Stimulated activated CD4-positive, alpha-beta T cell treated with anti-CD3 and anti-CD28 coated beads, TNF-alpha, amount 100 ng/mL, for 48 hours (primary cell): Measurements from ENCODE around the gene ZNF175.

Source experiments
- DNase-seq, 3 donors: peaks; one replicate each; pipeline ENCODE4 v3.0.0-alpha.2; 2020; ENCODE audit warnings: low read depth in 3 of 3

ZNF175 gene

GRCh38 chr19:51549533-51550324, 21.4 kb upstream of the ZNF175 start:
- no peak for DNase-seq

GRCh38 chr19:51550848-51551672, 20.0 kb upstream of the ZNF175 start:
- DNase-seq: no peak

- no peak for DNase-seq
These were observed 19.2 kb upstream of the ZNF175 start for GRCh38 chr19:51551673-51552432.

- DNase-seq: no peak
These were observed 18.5 kb upstream of the ZNF175 start for GRCh38 chr19:51552608-51552995.

- peak; percentile 18 to 48 (median 35) for DNase-seq
These were observed 17.9 kb upstream of the ZNF175 start for GRCh38 chr19:51552996-51553725.

- no peak for DNase-seq
These were observed 11.8 kb upstream of the ZNF175 start for GRCh38 chr19:51559240-51559639.

GRCh38 chr19:51560339-51560738, 10.7 kb upstream of the ZNF175 start:
- DNase-seq: no peak

- DNase-seq: no peak
These were observed 6.3 kb upstream of the ZNF175 start for GRCh38 chr19:51564791-51565190.

- no peak for DNase-seq
These were observed 5.5 kb upstream of the ZNF175 start for GRCh38 chr19:51565583-51565982.

GRCh38 chr19:51566489-51567100, 4.5 kb upstream of the ZNF175 start:
- no peak for DNase-seq

GRCh38 chr19:51567583-51567982, 3.5 kb upstream of the ZNF175 start:
- no peak for DNase-seq

GRCh38 chr19:51568456-51568855, 2.6 kb upstream of the ZNF175 start:
- no peak for DNase-seq

GRCh38 chr19:51571599-51571998, 516 bp downstream of the ZNF175 start:
- no peak for DNase-seq

GRCh38 chr19:51572410-51572809, 1.3 kb downstream of the ZNF175 start:
- no peak for DNase-seq

GRCh38 chr19:51572908-51573307, 1.8 kb downstream of the ZNF175 start:
- DNase-seq: no peak

- no peak for DNase-seq
These were observed 2.2 kb downstream of the ZNF175 start for GRCh38 chr19:51573331-51573730.

- no peak for DNase-seq
These were observed 5.8 kb downstream of the ZNF175 start for GRCh38 chr19:51576850-51577249.

- DNase-seq: no peak
These were observed 15.1 kb downstream of the ZNF175 start for GRCh38 chr19:51586103-51586728.

- no peak for DNase-seq
These were observed 15.7 kb downstream of the ZNF175 start for GRCh38 chr19:51586799-51587198.

- DNase-seq: no peak
These were observed 16.4 kb downstream of the ZNF175 start for GRCh38 chr19:51587264-51588191.
